GM13976 (cell line): ENCODE results near the gene KIF19.

Experiments
- DNase-seq: peaks from one replicate; pipeline ENCODE4 v3.0.0; 2012; ENCODE audit warnings: low spot score
- CTCF ChIP-seq: IDR thresholded peaks from 2 replicates; pipeline ENCODE4 v1.5.1; 2012; ENCODE audit warnings: borderline replicate concordance, mild to moderate bottlenecking; ENCODE audit not compliant: insufficient read depth; ENCODE audit errors: extremely low read depth, missing control alignments, control extremely low read depth
- in situ Hi-C: fragments of 300-500 bp; cut with MboI; formaldehyde crosslinking; loops from one replicate; pipeline ENCODE4 v1.12.0; 2022; ENCODE audit warnings: low sequenced_read_pairs, mixed read lengths, inconsistent platforms; ENCODE audit not compliant: unreplicated experiment

KIF19 gene

DNA sequence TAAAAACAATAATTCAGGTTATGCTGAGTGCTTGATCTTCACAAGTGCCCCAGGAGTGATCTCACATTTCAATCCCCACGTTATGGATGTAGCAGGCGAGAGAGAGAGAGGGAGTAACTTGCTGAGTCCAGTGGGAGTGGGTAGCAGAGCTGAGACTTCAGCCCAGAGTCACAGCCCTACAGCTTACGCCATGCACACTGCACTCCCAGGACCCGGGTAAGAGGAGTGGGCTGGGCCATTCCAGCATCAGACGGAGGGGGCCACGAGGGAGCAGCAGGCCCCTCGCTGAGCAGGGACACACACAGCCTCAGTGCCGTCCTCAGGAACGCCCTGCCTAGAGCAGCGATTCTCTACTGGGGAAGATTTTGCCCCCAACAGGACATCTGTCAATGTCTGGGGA lies 9.8 kb upstream of the KIF19 start:
- no peak for DNase-seq
- TF ChIP-seq CTCF = no peak
- in situ Hi-C loops = no loop called here

DNA sequence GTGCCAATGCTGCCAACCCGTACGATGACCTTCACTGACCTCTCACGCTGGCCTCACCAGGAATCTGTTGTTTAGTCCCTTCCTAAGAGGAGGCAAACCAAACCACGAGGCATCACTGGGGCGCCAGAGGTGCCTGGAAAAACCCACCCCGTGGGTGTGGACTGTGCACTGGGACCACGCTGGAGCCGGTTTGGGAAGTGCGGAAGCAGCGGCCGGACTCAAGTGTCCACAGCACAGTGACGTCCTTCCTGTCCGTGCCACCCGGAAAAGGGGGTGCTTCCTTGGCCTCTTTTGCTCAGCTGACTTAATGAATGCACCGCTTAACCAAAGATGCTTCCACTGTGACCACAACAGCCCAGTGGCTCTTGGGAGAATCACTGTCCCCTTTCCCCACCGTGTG lies 9.0 kb upstream of the KIF19 start:
- in situ Hi-C loops = no loop called here
- no peak for DNase-seq
- TF ChIP-seq CTCF = no peak

- in situ Hi-C loops = no loop called here
- TF ChIP-seq CTCF = no peak
- no peak for DNase-seq
Measured at GRCh38 chr17:74318391-74318790, 7.6 kb upstream of the KIF19 start.

GRCh38 chr17:74324521-74324920 lies 1.5 kb upstream of the KIF19 start:
- in situ Hi-C loops = no loop called here
- no peak for DNase-seq
- no peak for TF ChIP-seq CTCF

GRCh38 chr17:74325376-74325742 lies 667 bp upstream of the KIF19 start:
- TF ChIP-seq CTCF = no peak
- DNase-seq = no peak
- in situ Hi-C loops = no loop called here

- in situ Hi-C loops = no loop called here
- no peak for TF ChIP-seq CTCF
Measured at GRCh38 chr17:74326506-74326905, 480 bp downstream of the KIF19 start.

GRCh38 chr17:74328487-74328886 lies 2.5 kb downstream of the KIF19 start:
- in situ Hi-C loops = no loop called here
- DNase-seq = no peak
- no peak for TF ChIP-seq CTCF

More at GRCh38 chr17:74326506-74326905, 480 bp downstream of the KIF19 start:
- DNase-seq = no peak
